Measurements from ENCODE around the gene ICAM3. TPM values are rescaled to one million over a fixed set of nuclear protein-coding genes. Genes with fewer than 3 reads are reported as not detected.

Gene ICAM3, protein sequence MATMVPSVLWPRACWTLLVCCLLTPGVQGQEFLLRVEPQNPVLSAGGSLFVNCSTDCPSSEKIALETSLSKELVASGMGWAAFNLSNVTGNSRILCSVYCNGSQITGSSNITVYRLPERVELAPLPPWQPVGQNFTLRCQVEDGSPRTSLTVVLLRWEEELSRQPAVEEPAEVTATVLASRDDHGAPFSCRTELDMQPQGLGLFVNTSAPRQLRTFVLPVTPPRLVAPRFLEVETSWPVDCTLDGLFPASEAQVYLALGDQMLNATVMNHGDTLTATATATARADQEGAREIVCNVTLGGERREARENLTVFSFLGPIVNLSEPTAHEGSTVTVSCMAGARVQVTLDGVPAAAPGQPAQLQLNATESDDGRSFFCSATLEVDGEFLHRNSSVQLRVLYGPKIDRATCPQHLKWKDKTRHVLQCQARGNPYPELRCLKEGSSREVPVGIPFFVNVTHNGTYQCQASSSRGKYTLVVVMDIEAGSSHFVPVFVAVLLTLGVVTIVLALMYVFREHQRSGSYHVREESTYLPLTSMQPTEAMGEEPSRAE
- 13.5 and 17.4 TPM in 2 replicates for total RNA-seq

DNA sequence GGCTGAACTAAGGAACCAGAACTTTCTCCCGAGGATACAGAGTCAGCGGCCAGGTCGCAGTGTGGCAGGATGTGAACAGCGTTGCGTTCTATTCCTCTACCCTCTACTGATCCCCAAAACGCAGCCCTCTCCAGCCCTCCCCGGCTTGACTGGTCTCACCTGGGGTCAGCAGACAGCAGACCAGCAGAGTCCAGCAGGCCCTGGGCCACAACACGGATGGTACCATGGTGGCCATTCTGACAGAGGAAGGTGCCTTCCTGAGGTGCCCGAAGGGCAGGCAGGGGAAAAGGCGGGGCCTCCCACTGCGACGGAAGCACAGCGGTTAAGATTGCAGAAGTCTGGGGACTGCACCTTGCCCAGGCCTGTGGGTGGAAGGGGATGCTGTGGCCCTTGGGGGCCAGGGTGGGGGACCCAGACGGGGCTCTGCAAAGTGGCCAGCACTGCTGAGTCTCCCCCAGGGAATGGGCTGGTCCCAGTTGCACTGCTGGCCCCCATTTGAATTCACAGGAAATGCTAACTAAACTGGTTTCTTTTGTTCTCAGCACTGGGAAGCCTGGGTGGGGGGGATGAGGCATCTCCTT lies at the start of gene ICAM3:
ICAM3 (minus strand) TSS at position 245 of the 581 bp plus-strand sequence; CDS start at position 235, 10 bp downstream.

GRCh38 chr19:10380313-10381102 lies 41.1 kb upstream of the ICAM3 start, which contains the start of gene TYK2:
Gene TYK2, minus strand, starts transcription at chr19:10380572. Its CDS starts 2,166 bp downstream, at chr19:10378406.

GRCh38 chr19:10332965-10333757 lies 6.3 kb downstream of the ICAM3 start, which contains the start of gene RAVER1:
Gene RAVER1, minus strand, starts transcription at chr19:10333529. Its CDS starts 22 bp downstream, at chr19:10333507.

DNA sequence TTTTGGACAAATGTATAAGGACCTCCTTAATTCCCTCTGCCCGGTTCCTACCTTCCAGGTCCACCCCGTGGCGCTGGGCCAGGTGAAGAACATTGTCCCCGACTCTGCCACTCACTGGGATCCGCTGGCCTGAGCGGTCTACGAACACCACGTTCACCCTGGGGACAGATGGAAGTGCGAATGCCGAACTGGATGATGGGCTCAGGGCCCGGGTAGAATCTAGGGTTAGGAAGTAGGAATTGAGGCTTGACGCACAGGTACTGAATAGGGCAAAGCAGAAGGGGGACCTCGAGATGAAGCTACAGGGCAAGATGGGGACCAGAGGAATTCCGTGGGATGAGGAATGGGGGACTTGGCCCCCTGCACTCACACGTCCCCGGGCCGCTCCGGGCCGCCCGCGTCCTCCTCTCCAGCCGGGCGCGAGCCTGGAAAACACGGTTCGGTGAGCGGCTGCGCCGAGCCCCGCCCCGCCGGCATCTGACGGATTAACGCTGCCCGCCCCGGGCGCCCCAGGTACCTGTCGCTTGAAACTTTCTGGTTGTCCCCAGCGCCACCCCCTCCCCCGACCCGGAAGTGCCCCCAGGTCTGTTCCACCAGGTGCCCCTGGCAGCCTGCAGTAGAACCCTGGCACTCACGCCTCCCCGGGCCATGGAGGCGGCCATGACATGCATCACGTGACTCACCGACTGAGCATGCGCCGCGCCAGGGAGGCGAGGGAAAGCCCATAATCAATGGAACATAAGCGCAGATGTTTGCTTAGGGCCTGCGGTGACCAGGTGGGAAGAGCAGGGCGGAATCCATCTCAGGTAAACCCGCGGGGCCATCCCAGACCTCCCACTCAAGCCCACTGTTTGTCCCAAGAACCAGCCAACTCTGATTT lies 23.8 kb downstream of the ICAM3 start, which contains the start of gene FDX2:
FDX2 (minus strand) TSS at position 681 of the 880 bp plus-strand sequence; CDS start at position 662, 19 bp downstream.

DNA sequence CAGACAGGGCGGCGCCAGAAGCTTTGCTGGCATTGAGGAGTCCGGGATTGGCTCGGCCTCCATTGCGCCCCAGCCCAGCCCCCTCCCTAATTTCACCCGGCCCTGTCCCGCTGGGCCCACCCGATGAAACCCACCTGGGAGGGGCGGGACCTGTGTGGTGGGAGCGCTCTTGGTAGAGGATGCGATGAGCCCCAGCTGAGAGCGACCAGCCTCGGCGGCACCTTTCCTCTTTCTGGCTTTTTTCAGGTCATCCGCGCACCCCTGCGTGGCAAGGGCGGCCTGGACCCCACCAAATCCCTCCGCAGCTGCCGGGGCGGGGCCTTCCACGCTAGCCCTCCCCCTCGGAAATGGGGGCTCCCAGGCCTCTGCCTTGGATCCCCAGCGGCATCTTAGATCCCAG lies 30.0 kb downstream of the ICAM3 start, which contains the start of gene ZGLP1:
ZGLP1 (minus strand) TSS at position 393 of the 400 bp plus-strand sequence.

GRCh38 chr19:10289836-10290356 lies 49.5 kb downstream of the ICAM3 start, which contains the start of gene ICAM5:
Gene ICAM5, plus strand, starts transcription at chr19:10289952. Its CDS starts 92 bp downstream, at chr19:10290044.

GRCh38 chr19:10286803-10287737 lies 52.4 kb downstream of the ICAM3 start, which contains the start of gene ICAM4:
Gene ICAM4, plus strand, starts transcription at chr19:10286955. Its CDS starts 58 bp downstream, at chr19:10287013.

Other genes starting within 250 kb of the ICAM3 start
- gene ANGPTL6, start 236.9 kb downstream of the ICAM3 start, total RNA-seq: 0.19 and 0.36 TPM in 2 replicates
- gene PPAN, start 233.3 kb downstream of the ICAM3 start, total RNA-seq: 39.1 and 45.5 TPM in 2 replicates
- gene P2RY11, start 227.9 kb downstream of the ICAM3 start, total RNA-seq: 2.0 and 5.6 TPM in 2 replicates
- 351 and 415 TPM in 2 replicates for gene EIF3G, start 219.7 kb downstream of the ICAM3 start, total RNA-seq
- 43.7 and 49.7 TPM in 2 replicates for gene DNMT1, start 144.7 kb downstream of the ICAM3 start, total RNA-seq
- 0.72 and 2.0 TPM in 2 replicates for gene S1PR2, start 108.3 kb downstream of the ICAM3 start, total RNA-seq
- 18.2 and 18.5 TPM in 2 replicates for gene MRPL4, start 87.4 kb downstream of the ICAM3 start, total RNA-seq
- 13.4 and 44.2 TPM in 2 replicates for gene ICAM1, start 68.5 kb downstream of the ICAM3 start, total RNA-seq
- 0.18 and 0.38 TPM in 2 replicates for gene ICAM4, start 52.7 kb downstream of the ICAM3 start, total RNA-seq
- gene ICAM5, start 49.7 kb downstream of the ICAM3 start, total RNA-seq: under 0.01 and 0.56 TPM in 2 replicates
- 0.27 and 0.38 TPM in 2 replicates for gene ZGLP1, start 29.8 kb downstream of the ICAM3 start, total RNA-seq
- 16.9 and 17.2 TPM in 2 replicates for gene FDX2, start 23.6 kb downstream of the ICAM3 start, total RNA-seq
- 9.0 and 11.7 TPM in 2 replicates for gene RAVER1, start 6.1 kb downstream of the ICAM3 start, total RNA-seq
- gene TYK2, start 40.9 kb upstream of the ICAM3 start, total RNA-seq: 89.1 and 109 TPM in 2 replicates
- gene CDC37, start 63.9 kb upstream of the ICAM3 start, total RNA-seq: 355 and 421 TPM in 2 replicates
- gene PDE4A, start 80.9 kb upstream of the ICAM3 start, total RNA-seq: 1.6 and 5.0 TPM in 2 replicates
- gene KEAP1, start 163.7 kb upstream of the ICAM3 start, total RNA-seq: 86.8 and 103 TPM in 2 replicates
- gene S1PR5, start 177.8 kb upstream of the ICAM3 start, total RNA-seq: 1.6 TPM in 1 of 2 replicates, not detected in the other
- gene ATG4D, start 204.3 kb upstream of the ICAM3 start, total RNA-seq: 11.3 and 14.5 TPM in 2 replicates
- gene KRI1, start 226.4 kb upstream of the ICAM3 start, total RNA-seq: 7.7 and 12.5 TPM in 2 replicates
- gene CDKN2D, start 229.4 kb upstream of the ICAM3 start, total RNA-seq: 4.8 and 7.5 TPM in 2 replicates
- gene AP1M2, start 247.7 kb upstream of the ICAM3 start, total RNA-seq: 0.09 TPM in 1 of 2 replicates, not detected in the other